ENCODE results near the gene AKAP8L. TPM values are rescaled to one million over a fixed set of nuclear protein-coding genes. Genes with fewer than 3 reads are reported as not detected.

Gene AKAP8L
- total and polyA plus RNA-seq, 2 donors from 2014 or later: 44.3 to 122 TPM

DNA sequence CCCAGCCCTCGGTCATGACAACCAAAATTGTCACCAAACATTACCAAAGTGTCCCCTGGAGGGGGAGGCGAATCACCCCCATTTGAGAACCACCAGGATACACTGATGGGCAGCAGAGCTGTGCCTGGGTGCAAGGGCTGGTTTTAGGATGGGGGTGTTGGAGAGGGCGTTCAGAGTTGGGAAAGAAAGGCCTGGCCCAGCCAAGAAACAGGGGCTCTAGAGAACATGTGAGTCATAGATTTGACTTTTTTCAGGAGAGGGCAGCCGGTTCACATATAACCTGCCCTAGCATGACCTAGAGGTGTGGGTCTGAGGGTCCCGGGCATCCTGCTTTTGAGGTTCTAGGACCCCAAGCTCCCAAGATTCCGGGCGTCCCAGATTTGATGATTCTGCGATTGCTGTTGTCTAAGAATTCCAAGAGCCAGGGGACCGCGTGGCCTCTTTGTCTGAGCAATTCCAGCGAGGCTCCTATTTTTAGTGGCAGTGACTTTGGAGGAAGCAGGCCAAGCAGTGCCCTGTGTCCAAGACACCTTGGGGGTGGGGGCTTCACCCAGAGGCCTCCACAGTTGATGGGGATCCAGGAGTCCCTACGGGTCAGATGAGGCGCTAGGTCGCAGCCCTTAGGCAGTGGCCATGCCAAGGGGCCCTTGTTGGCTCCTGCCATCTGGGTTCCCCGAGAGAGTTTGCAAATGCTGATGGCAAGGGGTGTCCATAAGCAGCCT is 25.9 kb upstream of the AKAP8L start:
- FAIRE-seq: no peak
- intact Hi-C loops (cut with DNase I): no loop called here

DNA sequence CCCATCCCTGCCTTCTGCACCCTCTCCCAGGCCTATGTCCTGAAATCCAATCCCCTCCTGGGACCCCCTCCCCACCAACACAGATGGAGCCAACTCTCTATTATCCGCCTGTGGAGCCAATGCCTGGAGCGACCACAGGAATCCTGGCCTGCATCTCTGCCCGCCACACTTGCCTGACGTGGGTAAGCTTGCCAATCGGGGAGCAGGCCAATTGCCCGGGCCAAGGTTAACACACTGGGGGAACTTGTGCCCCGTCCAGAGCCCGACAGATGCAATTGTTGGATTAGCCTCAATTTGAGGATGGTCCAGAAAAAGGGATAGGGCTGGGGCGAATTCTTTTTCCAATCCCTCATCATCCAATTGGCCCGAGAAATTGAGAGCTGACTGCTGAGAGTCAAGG is 25.1 kb upstream of the AKAP8L start:
- TF ChIP-seq, protein P1, sequence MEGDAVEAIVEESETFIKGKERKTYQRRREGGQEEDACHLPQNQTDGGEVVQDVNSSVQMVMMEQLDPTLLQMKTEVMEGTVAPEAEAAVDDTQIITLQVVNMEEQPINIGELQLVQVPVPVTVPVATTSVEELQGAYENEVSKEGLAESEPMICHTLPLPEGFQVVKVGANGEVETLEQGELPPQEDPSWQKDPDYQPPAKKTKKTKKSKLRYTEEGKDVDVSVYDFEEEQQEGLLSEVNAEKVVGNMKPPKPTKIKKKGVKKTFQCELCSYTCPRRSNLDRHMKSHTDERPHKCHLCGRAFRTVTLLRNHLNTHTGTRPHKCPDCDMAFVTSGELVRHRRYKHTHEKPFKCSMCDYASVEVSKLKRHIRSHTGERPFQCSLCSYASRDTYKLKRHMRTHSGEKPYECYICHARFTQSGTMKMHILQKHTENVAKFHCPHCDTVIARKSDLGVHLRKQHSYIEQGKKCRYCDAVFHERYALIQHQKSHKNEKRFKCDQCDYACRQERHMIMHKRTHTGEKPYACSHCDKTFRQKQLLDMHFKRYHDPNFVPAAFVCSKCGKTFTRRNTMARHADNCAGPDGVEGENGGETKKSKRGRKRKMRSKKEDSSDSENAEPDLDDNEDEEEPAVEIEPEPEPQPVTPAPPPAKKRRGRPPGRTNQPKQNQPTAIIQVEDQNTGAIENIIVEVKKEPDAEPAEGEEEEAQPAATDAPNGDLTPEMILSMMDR (IDR thresholded peaks at IDR 0.05; ENCODE audit: borderline replicate concordance, extremely low read depth, insufficient read depth): no peak
- DNase-seq: peak in 2 of 5 donors; percentile 11 to 39
- Histone ChIP-seq H3K27me3 (ENCODE audit: control insufficient read depth, insufficient read depth, low read length) (no peaks in the 10 kb centered on the region), H3K9ac (ENCODE audit: low read length in 3 of 3) (no peak overlapping the region), H3K27ac (ENCODE audit: low read depth in 2 of 2, low read length in 2 of 2) (no peak overlapping the region), H3K9me3 (ENCODE audit: control insufficient read depth in 2 of 3, insufficient read depth in 1 of 3, low read length in 3 of 3) (no peaks in the 10 kb centered on the region), H3K4me3 (ENCODE audit: low read length in 3 of 3) (no peak overlapping the region), H3K36me3 (ENCODE audit: control insufficient read depth in 2 of 3, insufficient read depth in 3 of 3, low read length in 3 of 3) (no peaks in the 10 kb centered on the region), H3K4me1 (ENCODE audit: control insufficient read depth in 2 of 3, insufficient read depth in 2 of 3, low read depth in 1 of 3, low read length in 3 of 3) (peaks cover 0 to 2% (median 0%) of the 10 kb centered on the region in 3 donors)
- intact Hi-C loops (cut with DNase I): no loop called here
- no peak for FAIRE-seq

More for the DNA sequence above, 25.9 kb upstream of the AKAP8L start:
- Histone ChIP-seq H3K4me3 (ENCODE audit: low read length in 3 of 3) (no peak overlapping the region), H3K36me3 (ENCODE audit: control insufficient read depth in 2 of 3, insufficient read depth in 3 of 3, low read length in 3 of 3) (no peaks in the 10 kb centered on the region), H3K27me3 (ENCODE audit: control insufficient read depth, insufficient read depth, low read length) (no peaks in the 10 kb centered on the region), H3K4me1 (ENCODE audit: control insufficient read depth in 2 of 3, insufficient read depth in 2 of 3, low read depth in 1 of 3, low read length in 3 of 3) (peaks cover 0 to 3% (median 0%) of the 10 kb centered on the region in 3 donors), H3K9me3 (ENCODE audit: control insufficient read depth in 2 of 3, insufficient read depth in 1 of 3, low read length in 3 of 3) (no peaks in the 10 kb centered on the region), H3K9ac (ENCODE audit: low read length in 3 of 3) (no peak overlapping the region), H3K27ac (ENCODE audit: low read depth in 2 of 2, low read length in 2 of 2) (no peak overlapping the region)
- peak in 2 of 5 donors; percentile 16 to 51 for DNase-seq
- TF ChIP-seq, protein P1 (IDR thresholded peaks at IDR 0.05; ENCODE audit: borderline replicate concordance, extremely low read depth, insufficient read depth): no peak

DNA sequence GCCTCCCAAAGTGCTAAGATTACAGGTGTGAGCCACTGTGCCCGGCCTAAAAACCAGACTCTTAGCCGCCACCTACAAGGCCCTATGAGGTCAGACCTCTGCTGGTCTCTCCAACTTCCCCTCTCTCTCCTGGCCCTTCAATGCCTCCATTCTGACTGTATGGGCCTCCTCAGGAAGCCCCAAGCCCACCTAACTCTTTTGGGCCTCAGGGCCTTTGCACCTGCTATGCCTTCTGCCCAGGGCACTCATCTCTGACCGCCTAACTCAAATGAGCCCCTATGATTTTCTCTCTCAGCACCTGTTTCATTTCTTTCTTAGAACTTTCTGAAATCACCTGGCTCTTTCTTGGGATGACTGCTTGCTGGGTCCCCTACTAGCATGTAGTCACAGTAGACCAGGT is 24.5 kb upstream of the AKAP8L start:
- no peak overlapping the region for H3K27ac ChIP-seq (ENCODE audit: low read depth in 2 of 2, low read length in 2 of 2)
- H3K9me3 ChIP-seq (ENCODE audit: control insufficient read depth in 2 of 3, insufficient read depth in 1 of 3, low read length in 3 of 3): no peaks in the 10 kb centered on the region
- TF ChIP-seq, protein P1 (IDR thresholded peaks at IDR 0.05; ENCODE audit: borderline replicate concordance, extremely low read depth, insufficient read depth): no peak
- no peak overlapping the region for H3K9ac ChIP-seq (ENCODE audit: low read length in 3 of 3)
- no peaks in the 10 kb centered on the region for H3K4me1 ChIP-seq (ENCODE audit: control insufficient read depth in 2 of 3, insufficient read depth in 2 of 3, low read depth in 1 of 3, low read length in 3 of 3)
- DNase-seq (no peak), FAIRE-seq (no peak)
- intact Hi-C loops (cut with DNase I): no loop called here
- no peak overlapping the region for H3K4me3 ChIP-seq (ENCODE audit: low read length in 3 of 3)
- H3K27me3 ChIP-seq (ENCODE audit: control insufficient read depth, insufficient read depth, low read length): no peaks in the 10 kb centered on the region
- H3K36me3 ChIP-seq (ENCODE audit: control insufficient read depth in 2 of 3, insufficient read depth in 3 of 3, low read length in 3 of 3): no peaks in the 10 kb centered on the region
